SK-N-SH treated with all-trans-retinoic acid at 6 μM for 48 hours (cell line): ENCODE results near the gene EGFL7.

Source experiments
- RARB ChIP-seq: fragments of 250-450 bp; sonication (Bioruptor Pico); IDR thresholded peaks from 2 replicates; pipeline ENCODE4 v1.8.0; 2021; ENCODE audit warnings: mild to moderate bottlenecking, moderate library complexity
- ZNF565 ChIP-seq: fragments of 450-650 bp; formaldehyde crosslinking; conservative IDR thresholded peaks from 2 replicates; pipeline ENCODE4 v1.5.0; 2020; ENCODE audit warnings: low read depth, mild to moderate bottlenecking, moderate library complexity

GRCh38 chr9:136665704-136666371 is 3.1 kb downstream of the EGFL7 start:
- no peak for TF ChIP-seq ZNF565 (CRISPR knock-in tag)
- no peak for TF ChIP-seq RARB
